Hypothalamus (tissue), 51 donors: Measurements from ENCODE around the gene C4orf50.
"Not testable (repeated sequence)": the region's sequence is repeated elsewhere in the genome, so short reads cannot be mapped to it uniquely, and the experiment has no call there.

Experiments
- DNase-seq, 51 donors: peaks; one replicate each; lab custom pipeline; 2025; lab: John Stamatoyannopoulos, UW

C4orf50 gene

GRCh38 chr4:5874811-5875449, 143.3 kb downstream of the C4orf50 start:
- peak in 8 of 51 donors; percentile 20 to 70 (median 42) for DNase-seq

- peak in 1 of 51 donors; percentile 32 for DNase-seq
These were observed 147.5 kb downstream of the C4orf50 start for GRCh38 chr4:5870701-5871100.

- no peak for DNase-seq
These were observed 148.1 kb downstream of the C4orf50 start for GRCh38 chr4:5869966-5870619.

- no peak for DNase-seq
These were observed 150.4 kb downstream of the C4orf50 start for GRCh38 chr4:5867866-5868265.

GRCh38 chr4:5866841-5867813, 151.1 kb downstream of the C4orf50 start:
- no peak for DNase-seq

GRCh38 chr4:5865896-5866599, 152.2 kb downstream of the C4orf50 start:
- DNase-seq: no peak

GRCh38 chr4:5863461-5864113, 154.6 kb downstream of the C4orf50 start:
- DNase-seq: peak in 5 of 51 donors; percentile 9 to 65 (median 47)

GRCh38 chr4:5858020-5858769, 160.0 kb downstream of the C4orf50 start:
- DNase-seq: peak in 13 of 51 donors; percentile 4 to 54 (median 28)

GRCh38 chr4:5857199-5857598, 161.0 kb downstream of the C4orf50 start:
- DNase-seq: no peak

- not testable (repeated sequence) for DNase-seq
These were observed 161.9 kb downstream of the C4orf50 start for GRCh38 chr4:5856362-5856761.

GRCh38 chr4:5854929-5855328, 163.3 kb downstream of the C4orf50 start:
- DNase-seq: no peak

- DNase-seq: no peak
These were observed 165.6 kb downstream of the C4orf50 start for GRCh38 chr4:5852523-5853202.

GRCh38 chr4:5851637-5852301, 166.5 kb downstream of the C4orf50 start:
- DNase-seq: no peak
